Activated CD4-positive, alpha-beta T cell treated with anti-CD3 and anti-CD28 coated beads, Interleukin-2, amount 10 ng/mL, durations not matched to agents 7 days and 5 days (primary cell): ENCODE data around the gene EXOC6. TPM values are rescaled to one million over a fixed set of nuclear protein-coding genes. Genes with fewer than 3 reads are reported as not detected.
"Not testable (repeated sequence)": the region's sequence is repeated elsewhere in the genome, so short reads cannot be mapped to it uniquely, and the experiment has no call there.

Experiments used
- CTCF ChIA-PET: fragments of 350-600 bp; sonication (Branson Sonifier 250); formaldehyde crosslinking; loops from one replicate; lab custom pipeline; 2021; ENCODE audit warnings: antibody characterized with exemption; lab: Charles Lee
- POLR2A ChIA-PET: fragments of 350-600 bp; sonication (Branson Sonifier 250); formaldehyde crosslinking; loops from one replicate; lab custom pipeline; 2021; ENCODE audit warnings: antibody characterized with exemption; lab: Charles Lee
- DNase-seq: peaks from one replicate; pipeline ENCODE4 v3.0.0-alpha.2; 2020
- H3K27ac Mint-ChIP-seq: one replicate; pipeline ENCODE4 v1.8.0; 2021; ENCODE audit warnings: mild to moderate bottlenecking, moderate library complexity, mixed read lengths
- H3K27me3 Mint-ChIP-seq: one replicate; pipeline ENCODE4 v1.8.0; 2021; ENCODE audit warnings: mixed read lengths
- H3K36me3 Mint-ChIP-seq: one replicate; pipeline ENCODE4 v1.8.0; 2021; ENCODE audit warnings: low read depth, mixed read lengths
- H3K4me1 Mint-ChIP-seq: one replicate; pipeline ENCODE4 v1.8.0; 2021; ENCODE audit warnings: mixed read lengths
- H3K4me3 Mint-ChIP-seq: one replicate; pipeline ENCODE4 v1.8.0; 2021; ENCODE audit warnings: mild to moderate bottlenecking, moderate library complexity, mixed read lengths
- H3K9me3 Mint-ChIP-seq: one replicate; pipeline ENCODE4 v1.8.0; 2021; ENCODE audit warnings: mixed read lengths
- total RNA-seq, 2 experiments: library from RNA; stranded (reverse); gene quantifications; one replicate each; pipeline ENCODE4 v1.2.3, GENCODE V29; 2021

Gene EXOC6
- total RNA-seq, 2 experiments from 2014 or later = 11.8 to 13.6 TPM

GRCh38 chr10:92972066-92972870 lies 123.9 kb downstream of the EXOC6 start:
- Mint-ChIP-seq H3K27ac (no peak overlapping the region), H3K4me1 (peaks cover 4% of the 10 kb centered on the region), H3K4me3 (no peak overlapping the region), H3K36me3 (peaks cover 17% of the 10 kb centered on the region), H3K27me3 (no peaks in the 10 kb centered on the region), H3K9me3 (peaks cover 1% of the 10 kb centered on the region)
- CTCF ChIA-PET = no interaction called here
- DNase-seq = no peak
- POLR2A ChIA-PET = no interaction called here

GRCh38 chr10:92972886-92973285 lies 124.6 kb downstream of the EXOC6 start:
- DNase-seq = no peak

GRCh38 chr10:92976278-92976677 lies 128.0 kb downstream of the EXOC6 start:
- not testable (repeated sequence) for H3K27me3 Mint-ChIP-seq, DNase-seq, H3K4me1 Mint-ChIP-seq

More at GRCh38 chr10:92972886-92973285, 124.6 kb downstream of the EXOC6 start:
- Mint-ChIP-seq H3K4me3 (no peak overlapping the region), H3K27ac (no peak overlapping the region), H3K36me3 (peaks cover 17% of the 10 kb centered on the region), H3K9me3 (peaks cover 1% of the 10 kb centered on the region), H3K4me1 (peaks cover 4% of the 10 kb centered on the region), H3K27me3 (no peaks in the 10 kb centered on the region)
- POLR2A ChIA-PET = no interaction called here
- CTCF ChIA-PET = no interaction called here

DNA sequence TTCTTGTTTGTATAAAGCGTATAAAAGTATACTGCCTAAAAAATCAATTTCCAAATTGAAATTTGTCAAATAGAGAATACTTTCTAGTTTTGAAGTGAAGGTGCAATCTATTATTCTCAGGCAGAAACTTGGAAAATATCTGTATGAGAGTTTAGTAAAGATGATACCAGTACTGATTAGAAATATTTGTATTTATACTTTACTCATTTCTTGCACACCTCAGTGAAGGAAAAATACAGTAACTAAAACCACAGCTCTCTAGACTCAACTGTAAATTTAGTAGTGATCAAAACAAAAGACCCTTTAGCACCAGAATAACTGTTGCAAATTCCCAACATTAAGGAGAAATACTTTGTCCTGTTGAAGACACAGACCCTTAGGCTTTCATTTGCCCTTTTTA lies 140.9 kb downstream of the EXOC6 start:
- Mint-ChIP-seq H3K4me1 (peaks cover 16% of the 10 kb centered on the region), H3K4me3 (no peak overlapping the region), H3K27me3 (no peaks in the 10 kb centered on the region), H3K36me3 (peaks cover 3% of the 10 kb centered on the region), H3K9me3 (peaks cover 2% of the 10 kb centered on the region), H3K27ac (no peak overlapping the region)
- no peak for DNase-seq
- CTCF ChIA-PET = no interaction called here
- POLR2A ChIA-PET = no interaction called here

More at GRCh38 chr10:92976278-92976677, 128.0 kb downstream of the EXOC6 start:
- H3K27ac Mint-ChIP-seq, CTCF ChIA-PET, H3K9me3 Mint-ChIP-seq, H3K4me3 Mint-ChIP-seq, POLR2A ChIA-PET: not testable (repeated sequence)
- H3K36me3 Mint-ChIP-seq = peaks cover 16% of the 10 kb centered on the region

- peaks cover 16% of the 10 kb centered on the region for H3K4me1 Mint-ChIP-seq
- H3K9me3 Mint-ChIP-seq = no peaks in the 10 kb centered on the region
- peak; percentile 10 for DNase-seq
- POLR2A ChIA-PET = no interaction called here
- no peak overlapping the region for H3K27ac Mint-ChIP-seq
- CTCF ChIA-PET = no interaction called here
- no peaks in the 10 kb centered on the region for H3K27me3 Mint-ChIP-seq
- H3K36me3 Mint-ChIP-seq = no peaks in the 10 kb centered on the region
- H3K4me3 Mint-ChIP-seq = no peak overlapping the region
Measured at GRCh38 chr10:92990615-92991014, 142.3 kb downstream of the EXOC6 start.

DNA sequence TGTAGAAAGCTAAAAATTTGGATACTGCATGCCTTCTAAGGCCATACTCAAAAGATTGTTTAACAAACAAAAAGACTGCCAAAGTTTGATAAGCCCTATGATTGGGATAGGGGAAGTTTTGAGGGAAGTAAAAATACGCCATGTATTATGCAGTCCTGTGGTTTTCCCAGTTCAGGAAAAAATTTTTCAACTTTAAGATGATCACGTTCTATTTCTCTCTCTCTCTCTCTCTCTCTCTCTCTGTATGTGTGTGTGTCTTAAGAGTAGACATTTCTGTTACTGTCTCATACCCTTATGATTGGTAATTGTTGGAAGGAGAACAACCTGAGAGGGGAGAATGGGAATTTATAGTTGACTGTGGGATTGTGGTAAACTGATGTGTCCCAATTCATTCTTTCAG lies 143.2 kb downstream of the EXOC6 start:
- Mint-ChIP-seq H3K4me3 (no peak overlapping the region), H3K27me3 (no peaks in the 10 kb centered on the region), H3K36me3 (no peaks in the 10 kb centered on the region), H3K9me3 (no peaks in the 10 kb centered on the region), H3K27ac (no peak overlapping the region), H3K4me1 (peaks cover 16% of the 10 kb centered on the region)
- DNase-seq = no peak
- ChIA-PET CTCF (no interaction called here), POLR2A (no interaction called here)

GRCh38 chr10:92993699-92994272 lies 145.5 kb downstream of the EXOC6 start:
- Mint-ChIP-seq H3K27ac (no peak overlapping the region), H3K4me1 (peaks cover 16% of the 10 kb centered on the region), H3K36me3 (no peaks in the 10 kb centered on the region), H3K27me3 (no peaks in the 10 kb centered on the region), H3K4me3 (no peak overlapping the region), H3K9me3 (no peaks in the 10 kb centered on the region)
- DNase-seq = no peak
- ChIA-PET POLR2A (no interaction called here), CTCF (no interaction called here)

- POLR2A ChIA-PET = no interaction called here
- Mint-ChIP-seq H3K4me1 (peaks cover 13% of the 10 kb centered on the region), H3K27ac (no peak overlapping the region), H3K4me3 (no peak overlapping the region), H3K9me3 (no peaks in the 10 kb centered on the region), H3K36me3 (no peaks in the 10 kb centered on the region), H3K27me3 (no peaks in the 10 kb centered on the region)
- DNase-seq = no peak
- CTCF ChIA-PET = no interaction called here
Measured at GRCh38 chr10:92995509-92995908, 147.2 kb downstream of the EXOC6 start.

DNA sequence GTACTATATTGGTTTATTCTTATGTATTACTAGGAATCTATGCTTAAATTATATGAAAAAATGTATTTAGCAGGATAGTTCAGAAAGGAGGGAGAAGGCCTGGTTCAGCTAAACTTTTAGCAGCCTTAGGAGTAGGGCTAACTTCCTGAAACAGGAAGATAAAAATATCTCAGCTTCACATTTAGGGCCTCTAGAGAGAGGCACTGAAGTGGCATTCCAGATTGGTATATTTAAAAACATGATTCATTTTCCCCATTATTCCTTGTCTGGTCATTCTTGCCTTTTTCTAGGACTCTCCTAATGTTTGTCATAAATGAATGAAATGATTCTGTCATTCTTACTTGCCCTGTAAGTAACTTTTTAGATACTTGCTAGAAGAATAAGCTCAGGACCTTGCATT lies 149.3 kb downstream of the EXOC6 start:
- ChIA-PET POLR2A (no interaction called here), CTCF (no interaction called here)

GRCh38 chr10:92999191-92999590 lies 150.9 kb downstream of the EXOC6 start:
- Mint-ChIP-seq H3K27me3 (no peaks in the 10 kb centered on the region), H3K4me1 (no peaks in the 10 kb centered on the region), H3K27ac (no peak overlapping the region), H3K4me3 (no peak overlapping the region), H3K36me3 (no peaks in the 10 kb centered on the region), H3K9me3 (no peaks in the 10 kb centered on the region)
- ChIA-PET CTCF (interaction anchor here (0.6 kb wide), 1 partner anchor 516 kb away, joined by 3 read pairs; no protein-coding TSS in a partner anchor), POLR2A (no interaction called here)
- DNase-seq = no peak

More for the DNA sequence above, 149.3 kb downstream of the EXOC6 start:
- Mint-ChIP-seq H3K27me3 (no peaks in the 10 kb centered on the region), H3K27ac (no peak overlapping the region), H3K9me3 (no peaks in the 10 kb centered on the region), H3K36me3 (no peaks in the 10 kb centered on the region), H3K4me3 (no peak overlapping the region), H3K4me1 (peaks cover 9% of the 10 kb centered on the region)
- DNase-seq = no peak

DNA sequence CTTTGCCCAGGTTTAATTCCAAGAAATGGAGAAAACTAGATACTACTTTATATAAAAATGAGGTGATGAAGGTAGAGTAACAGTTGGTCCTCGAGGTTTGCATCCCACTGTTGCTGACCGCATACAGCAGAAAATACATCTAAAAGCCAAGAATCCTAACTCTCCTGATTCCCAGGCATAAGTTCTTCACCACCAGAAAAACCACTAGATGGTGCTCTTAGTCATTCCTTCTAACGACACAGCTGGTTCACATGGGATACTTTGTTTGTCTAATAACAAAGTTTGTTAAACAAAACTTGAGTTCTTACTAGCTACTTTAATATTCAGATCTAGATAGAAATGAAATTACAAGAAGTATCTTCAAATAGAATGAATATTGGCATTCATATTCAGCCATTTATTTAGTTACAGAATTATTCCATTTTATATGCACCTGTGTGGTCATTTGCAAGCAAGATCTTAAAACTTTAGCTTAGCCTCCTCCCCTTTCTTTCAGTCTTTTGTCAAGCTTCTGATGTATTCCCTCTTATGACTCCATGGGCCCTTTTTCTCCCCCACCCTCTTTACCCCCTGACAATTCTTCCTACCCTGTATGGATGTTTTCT lies 158.2 kb downstream of the EXOC6 start:
- DNase-seq = no peak
- no peaks in the 10 kb centered on the region for H3K9me3 Mint-ChIP-seq
- no peaks in the 10 kb centered on the region for H3K36me3 Mint-ChIP-seq
- ChIA-PET POLR2A (no interaction called here), CTCF (interaction anchor here (0.6 kb wide), 1 partner anchor 465 kb away, joined by 4 read pairs; no protein-coding TSS in a partner anchor)
- H3K27ac Mint-ChIP-seq = no peak overlapping the region
- H3K27me3 Mint-ChIP-seq = no peaks in the 10 kb centered on the region
- H3K4me3 Mint-ChIP-seq = no peak overlapping the region
- no peaks in the 10 kb centered on the region for H3K4me1 Mint-ChIP-seq

DNA sequence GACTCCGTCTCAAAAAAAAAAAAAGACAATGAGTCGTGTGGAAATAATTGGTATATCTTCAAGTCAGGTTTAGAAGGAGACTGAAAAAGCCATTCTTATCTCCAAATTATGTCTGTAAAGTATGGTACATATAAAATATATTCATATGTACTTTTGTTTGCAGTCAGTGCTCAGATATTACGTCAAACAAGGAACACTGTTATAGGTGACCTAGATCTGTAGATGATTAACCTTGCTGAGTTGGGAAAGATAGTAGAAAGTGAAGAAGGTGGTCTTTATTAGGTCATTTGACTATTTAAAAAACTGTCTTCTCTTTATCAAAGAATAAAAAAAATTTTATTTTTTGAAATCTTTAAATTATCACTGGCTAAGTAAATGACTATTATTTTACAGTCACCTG lies 167.4 kb downstream of the EXOC6 start:
- DNase-seq = no peak
- no peaks in the 10 kb centered on the region for H3K4me1 Mint-ChIP-seq
- no peaks in the 10 kb centered on the region for H3K36me3 Mint-ChIP-seq
- no peaks in the 10 kb centered on the region for H3K27me3 Mint-ChIP-seq
- no peaks in the 10 kb centered on the region for H3K9me3 Mint-ChIP-seq
- ChIA-PET CTCF (no interaction called here), POLR2A (no interaction called here)
- no peak overlapping the region for H3K4me3 Mint-ChIP-seq
- H3K27ac Mint-ChIP-seq = no peak overlapping the region

DNA sequence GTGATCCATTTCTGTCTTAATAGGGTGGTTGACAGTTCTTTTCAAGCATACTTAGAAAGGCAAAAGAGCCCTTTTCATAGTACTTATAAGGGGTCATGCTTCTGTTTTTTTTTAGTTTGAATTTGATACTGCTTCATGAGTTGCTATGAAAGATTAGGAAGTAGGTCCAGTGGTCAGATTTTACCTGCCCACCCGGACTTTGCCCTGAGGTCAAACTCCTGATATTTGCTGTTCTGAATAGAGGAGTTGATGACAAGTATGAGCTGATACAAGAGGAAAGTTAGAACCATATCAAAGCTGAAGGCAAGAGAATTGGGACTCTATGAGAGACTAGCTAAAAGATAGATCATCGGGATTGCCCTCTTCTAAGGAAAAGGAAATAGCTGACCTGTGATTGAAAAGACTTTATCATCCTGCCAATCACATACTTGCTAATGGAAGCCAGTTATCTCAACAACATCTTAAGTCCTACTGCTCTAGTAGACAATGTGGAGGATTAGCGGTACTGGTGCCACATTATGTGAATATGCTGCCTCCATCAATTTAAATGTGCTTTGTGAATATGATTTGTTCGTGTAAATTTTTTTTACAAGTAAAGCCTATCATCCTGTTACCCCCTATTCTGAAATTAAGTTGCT lies 174.8 kb downstream of the EXOC6 start:
- no peaks in the 10 kb centered on the region for H3K4me1 Mint-ChIP-seq
- H3K27me3 Mint-ChIP-seq = no peaks in the 10 kb centered on the region
- peaks cover 2% of the 10 kb centered on the region for H3K36me3 Mint-ChIP-seq
- H3K9me3 Mint-ChIP-seq = no peaks in the 10 kb centered on the region
- DNase-seq = no peak
- no peak overlapping the region for H3K27ac Mint-ChIP-seq
- H3K4me3 Mint-ChIP-seq = no peak overlapping the region
- ChIA-PET POLR2A (no interaction called here), CTCF (interaction anchor here (1.3 kb wide), 1 partner anchor 21 kb away, joined by 4 read pairs; no protein-coding TSS in a partner anchor)
